ENCODE measurements around the gene FGFBP3. TPM values are rescaled to one million over a fixed set of nuclear protein-coding genes. Genes with fewer than 3 reads are reported as not detected.

Gene FGFBP3
- polyA plus RNA-seq, 2 of the 4 experiments (the other 2 are of a cell fraction) = 0.70 to 2.7 TPM

DNA sequence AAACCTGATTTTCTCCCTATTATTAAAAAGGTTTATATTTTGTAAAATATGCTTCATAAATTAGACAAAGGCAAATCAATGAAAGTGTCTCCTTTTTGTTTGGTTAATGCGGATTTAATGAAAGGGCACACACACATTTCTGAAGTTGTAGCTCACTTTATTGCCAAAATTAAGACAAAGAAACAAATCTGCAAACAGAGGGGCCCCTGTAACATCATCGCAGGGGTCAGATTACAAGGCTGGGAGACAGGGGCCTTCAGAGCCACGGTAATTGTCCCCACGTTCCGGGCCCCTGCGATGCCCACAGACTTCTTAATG, 22.4 kb downstream of the FGFBP3 start (continued):
- TF ChIP-seq ZFP36 (IDR thresholded peaks at IDR 0.05; ENCODE audit: borderline replicate concordance, partially characterized antibody) = no peak

DNA sequence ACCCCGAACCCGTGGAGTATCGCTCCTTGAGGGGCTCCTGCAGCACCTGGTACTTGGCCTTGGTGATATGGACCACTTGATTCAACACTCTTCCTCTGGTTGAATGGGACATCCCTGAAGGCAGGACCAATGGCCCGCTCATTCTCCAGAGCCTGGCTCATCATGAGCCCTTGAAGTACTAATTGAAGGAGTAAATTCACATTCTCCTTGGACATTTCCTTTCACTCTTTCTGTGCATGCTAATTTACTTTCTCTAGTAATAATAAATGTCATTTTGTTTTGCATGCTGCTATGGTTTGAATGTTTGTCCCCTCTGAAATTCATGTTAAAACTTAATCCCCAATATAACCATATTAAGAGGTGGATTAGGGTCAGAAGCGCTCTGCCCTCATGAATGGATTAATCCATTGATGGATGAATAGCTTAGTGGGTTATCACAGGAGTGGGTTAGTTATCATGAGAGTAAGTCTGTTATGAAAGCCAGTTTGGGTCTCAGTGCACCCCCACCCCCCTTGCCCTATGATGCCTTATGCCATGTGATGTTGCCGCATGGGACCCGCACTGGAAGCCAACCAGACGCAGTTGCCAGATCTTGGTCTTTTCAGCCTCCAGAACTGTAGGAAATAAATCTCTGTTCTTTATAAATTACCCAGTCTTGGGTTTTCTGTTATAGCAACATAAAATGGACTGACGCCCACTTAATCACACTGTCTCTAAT, 23.8 kb downstream of the FGFBP3 start:
- ChIA-PET CTCF (interaction anchor here (0.7 to 1.5 kb wide), 3 partner anchors 21 to 29 kb away, joined by 3 read pairs; no protein-coding TSS in a partner anchor), POLR2A (no interaction called here)
- DNase-seq (ENCODE audit: low read depth in 1 of 2, low spot score in 1 of 2) = no peak
- Histone ChIP-seq H3K4me3 (no peak overlapping the region), H3K9me3 (no peaks in the 10 kb centered on the region), H3K27ac (no peak overlapping the region), H3K4me2 (no peak overlapping the region), H3K4me1 (peaks cover 5% of the 10 kb centered on the region; the same call in 1 of the 3 replicates)
- TF ChIP-seq KDM5A (IDR thresholded peaks at IDR 0.05) = no peak
- no peak for TF ChIP-seq FOXS1 (CRISPR knock-in tag; IDR thresholded peaks at IDR 0.05)
- no peak for TF ChIP-seq MAFK (IDR thresholded peaks at IDR 0.05; ENCODE audit: partially characterized antibody)
- no peak for TF ChIP-seq RARB (CRISPR knock-in tag; IDR thresholded peaks at IDR 0.05)
- TF ChIP-seq, protein P1, sequence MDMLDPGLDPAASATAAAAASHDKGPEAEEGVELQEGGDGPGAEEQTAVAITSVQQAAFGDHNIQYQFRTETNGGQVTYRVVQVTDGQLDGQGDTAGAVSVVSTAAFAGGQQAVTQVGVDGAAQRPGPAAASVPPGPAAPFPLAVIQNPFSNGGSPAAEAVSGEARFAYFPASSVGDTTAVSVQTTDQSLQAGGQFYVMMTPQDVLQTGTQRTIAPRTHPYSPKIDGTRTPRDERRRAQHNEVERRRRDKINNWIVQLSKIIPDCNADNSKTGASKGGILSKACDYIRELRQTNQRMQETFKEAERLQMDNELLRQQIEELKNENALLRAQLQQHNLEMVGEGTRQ (IDR thresholded peaks at IDR 0.05) = no peak
- no peak for TF ChIP-seq FOSL2 (IDR thresholded peaks at IDR 0.05)
- TF ChIP-seq FOSL2 (CRISPR knock-in tag; IDR thresholded peaks at IDR 0.05) = no peak
- no peak for TF ChIP-seq HEYL (CRISPR knock-in tag; IDR thresholded peaks at IDR 0.05)
- no peak for TF ChIP-seq ZNF302 (CRISPR knock-in tag; IDR thresholded peaks at IDR 0.05)
- TF ChIP-seq TP53 (CRISPR knock-in tag; IDR thresholded peaks at IDR 0.05) = no peak
- no peak for TF ChIP-seq ZFP36 (IDR thresholded peaks at IDR 0.05; ENCODE audit: borderline replicate concordance, partially characterized antibody)
- TF ChIP-seq CEBPB (IDR thresholded peaks at IDR 0.05) = no peak
- TF ChIP-seq EP300 (IDR thresholded peaks at IDR 0.05) = no peak
- TF ChIP-seq HOXB5 (CRISPR knock-in tag; IDR thresholded peaks at IDR 0.05) = no peak
- no peak for TF ChIP-seq HDAC2 (IDR thresholded peaks at IDR 0.05)
- TF ChIP-seq HOXA7 (CRISPR knock-in tag; IDR thresholded peaks at IDR 0.05) = no peak
- no peak for TF ChIP-seq HOXB13 (CRISPR knock-in tag; IDR thresholded peaks at IDR 0.05; ENCODE audit: low read depth)
- no peak for TF ChIP-seq NPAS2 (CRISPR knock-in tag; IDR thresholded peaks at IDR 0.05; ENCODE audit: borderline replicate concordance)
- TF ChIP-seq KDM1A (IDR thresholded peaks at IDR 0.05; ENCODE audit: low read depth) = no peak
- TF ChIP-seq, protein P2, sequence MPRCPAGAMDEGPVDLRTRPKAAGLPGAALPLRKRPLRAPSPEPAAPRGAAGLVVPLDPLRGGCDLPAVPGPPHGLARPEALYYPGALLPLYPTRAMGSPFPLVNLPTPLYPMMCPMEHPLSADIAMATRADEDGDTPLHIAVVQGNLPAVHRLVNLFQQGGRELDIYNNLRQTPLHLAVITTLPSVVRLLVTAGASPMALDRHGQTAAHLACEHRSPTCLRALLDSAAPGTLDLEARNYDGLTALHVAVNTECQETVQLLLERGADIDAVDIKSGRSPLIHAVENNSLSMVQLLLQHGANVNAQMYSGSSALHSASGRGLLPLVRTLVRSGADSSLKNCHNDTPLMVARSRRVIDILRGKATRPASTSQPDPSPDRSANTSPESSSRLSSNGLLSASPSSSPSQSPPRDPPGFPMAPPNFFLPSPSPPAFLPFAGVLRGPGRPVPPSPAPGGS (IDR thresholded peaks at IDR 0.05) = no peak
- no peak for ATAC-seq
- WGBS (ENCODE audit: missing lambda C conversion rate) = 97% methylated on average over 9 of the region's 9 CpGs
- no peak for FAIRE-seq

DNA sequence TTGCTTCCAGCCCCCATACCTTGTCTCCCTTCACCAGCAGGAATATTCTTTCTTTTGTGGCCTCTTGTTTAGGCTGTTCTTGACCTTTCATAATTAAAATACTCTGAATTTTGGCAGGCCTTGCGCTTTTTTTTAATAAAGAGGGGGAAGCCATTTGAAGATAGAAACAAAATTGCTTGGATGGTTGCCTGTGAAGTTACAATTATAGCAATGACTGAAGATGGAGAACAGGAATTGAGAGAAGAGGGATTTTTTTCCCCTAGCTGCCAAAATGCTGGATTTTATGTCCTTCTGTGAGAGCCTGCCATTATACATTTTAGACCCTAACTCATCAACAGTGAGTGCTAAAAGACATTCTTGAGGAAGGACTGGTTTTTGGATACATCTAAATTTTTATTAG, 24.8 kb downstream of the FGFBP3 start:
- POLR2A ChIA-PET = no interaction called here
- FAIRE-seq = no peak

More for the DNA sequence above, 24.8 kb downstream of the FGFBP3 start:
- Histone ChIP-seq H3K4me3 (no peak overlapping the region), H3K4me1 (peaks cover 5% of the 10 kb centered on the region; the same call in 1 of the 3 replicates), H3K4me2 (no peak overlapping the region), H3K27ac (no peak overlapping the region), H3K9me3 (no peaks in the 10 kb centered on the region)
- ATAC-seq (no peak), DNase-seq (ENCODE audit: low read depth in 1 of 2, low spot score in 1 of 2) (no peak)
- TF ChIP-seq EHMT2 (IDR thresholded peaks at IDR 0.05; ENCODE audit: low read depth) (no peak), PHF8 (IDR thresholded peaks at IDR 0.05; ENCODE audit: borderline replicate concordance, low read depth) (no peak), JUN (IDR thresholded peaks at IDR 0.05) (no peak), NFE2L2 (conservative IDR thresholded peaks at IDR 0.05; ENCODE audit: low read length) (no peak), TP53 (CRISPR knock-in tag; IDR thresholded peaks at IDR 0.05) (no peak), RARB (CRISPR knock-in tag; IDR thresholded peaks at IDR 0.05) (no peak), ZNF302 (CRISPR knock-in tag; IDR thresholded peaks at IDR 0.05) (no peak), FOSL2 (IDR thresholded peaks at IDR 0.05) (no peak), FOSL2 (CRISPR knock-in tag; IDR thresholded peaks at IDR 0.05) (no peak), CEBPB (IDR thresholded peaks at IDR 0.05) (no peak), HDAC2 (IDR thresholded peaks at IDR 0.05) (no peak)
- TF ChIP-seq, protein P3, sequence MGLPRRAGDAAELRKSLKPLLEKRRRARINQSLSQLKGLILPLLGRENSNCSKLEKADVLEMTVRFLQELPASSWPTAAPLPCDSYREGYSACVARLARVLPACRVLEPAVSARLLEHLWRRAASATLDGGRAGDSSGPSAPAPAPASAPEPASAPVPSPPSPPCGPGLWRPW (IDR thresholded peaks at IDR 0.05) = no peak
- CTCF ChIA-PET = interaction anchor here (0.7 to 1.5 kb wide), 4 partner anchors 20 to 29 kb away, joined by 3 read pairs; no protein-coding TSS in a partner anchor
- 94% methylated on average over 1 of the region's 1 CpG for WGBS (ENCODE audit: missing lambda C conversion rate)

All from A549 (cell line).